ENCODE results near the gene SH3BGR.
"Not testable (repeated sequence)": the region's sequence is repeated elsewhere in the genome, so short reads cannot be mapped to it uniquely, and the experiment has no call there.

SH3BGR gene

DNA sequence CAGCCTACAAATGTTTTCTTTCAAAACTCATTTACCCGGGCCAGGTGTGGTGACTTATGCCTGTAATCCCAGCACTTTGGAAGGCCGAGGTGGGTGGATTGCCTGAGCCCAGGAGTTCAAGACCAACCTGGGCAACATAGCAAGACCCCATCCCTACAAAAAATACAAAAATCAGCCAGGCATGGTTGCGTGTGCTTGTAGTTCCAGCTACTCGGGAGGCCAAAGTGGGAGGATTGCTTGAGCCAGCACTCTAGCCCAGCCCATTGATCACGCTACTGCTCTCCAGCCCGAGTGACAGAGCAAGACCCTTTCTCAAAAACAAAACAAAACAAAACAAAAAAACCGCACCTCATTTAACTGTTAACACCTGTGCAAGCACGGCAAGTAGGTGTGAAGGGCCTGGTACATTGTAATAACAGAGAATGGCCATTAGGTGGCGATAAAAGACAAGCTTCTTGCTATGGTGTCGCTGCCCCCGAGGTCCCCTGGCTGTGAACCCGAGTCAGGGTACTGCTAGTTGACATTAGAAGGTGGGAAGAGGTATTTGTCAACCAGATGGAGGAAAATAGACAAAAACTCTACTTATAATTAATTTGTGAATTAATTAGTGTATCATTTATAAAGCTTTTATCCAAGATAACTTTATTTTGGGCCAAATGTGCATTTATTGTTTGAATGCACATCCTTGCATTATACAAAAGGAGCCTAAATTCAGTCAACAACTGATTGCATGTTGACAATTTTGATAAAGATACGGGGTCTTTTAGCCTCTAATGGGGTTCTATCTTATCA is 66.5 kb downstream of the SH3BGR start:
- FAIRE-seq, result no peak

DNA sequence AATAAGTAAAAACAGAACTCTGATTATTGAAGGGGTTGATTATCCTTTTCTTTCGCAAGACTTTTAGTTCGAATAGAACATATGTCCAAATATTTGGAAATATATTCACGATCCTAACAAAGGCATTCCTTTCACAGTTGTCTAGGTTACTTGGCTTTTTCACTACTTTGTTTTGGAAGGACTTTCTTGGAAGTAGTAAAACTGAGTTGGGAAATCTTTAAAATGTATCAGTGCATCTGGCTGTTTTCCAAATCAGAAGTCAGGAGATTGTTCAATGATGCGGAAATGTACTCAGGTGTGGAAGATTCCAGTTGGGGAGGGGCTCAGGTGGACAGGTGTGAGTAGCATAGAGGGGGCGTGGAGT is 67.1 kb downstream of the SH3BGR start:
- FAIRE-seq, result no peak

DNA sequence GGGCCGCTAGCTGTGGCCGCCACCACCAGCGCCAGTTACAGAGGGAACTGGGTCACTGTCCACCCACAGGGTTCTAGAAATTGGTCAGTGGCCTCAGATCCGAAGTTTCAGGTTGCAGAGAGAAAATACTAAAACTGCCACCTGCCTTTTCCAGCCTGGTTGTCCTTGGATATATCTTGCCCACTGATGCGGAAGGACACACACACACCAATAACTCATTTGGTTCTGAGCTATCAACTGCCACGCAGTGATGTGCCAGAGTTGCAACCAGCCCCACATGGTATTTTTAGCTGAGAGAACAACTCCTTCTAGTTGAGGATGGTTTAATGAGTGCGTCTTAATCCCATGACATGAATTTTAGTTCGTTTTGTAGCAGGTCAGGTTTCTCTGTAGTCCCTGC is 68.1 kb downstream of the SH3BGR start:
- FAIRE-seq, result no peak

DNA sequence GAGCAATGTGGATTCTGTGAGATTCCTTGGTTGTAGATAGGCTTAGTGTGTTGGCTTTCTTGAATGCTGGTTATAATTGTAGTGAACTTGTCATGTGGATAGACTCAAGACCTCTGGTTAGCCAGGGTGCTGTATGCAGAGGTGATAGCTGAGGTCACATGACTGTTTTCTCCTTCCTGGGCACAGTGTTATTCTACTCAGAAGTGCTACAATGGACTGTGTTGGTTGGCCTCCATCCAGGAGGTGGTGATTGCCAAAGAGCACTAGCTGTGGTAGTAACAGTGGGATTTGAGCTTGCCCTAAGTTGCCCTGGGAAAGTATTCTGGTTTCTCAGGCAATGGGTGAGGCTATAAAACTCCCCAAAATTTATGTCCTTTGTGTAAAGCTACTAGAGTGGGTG is 71.6 kb downstream of the SH3BGR start:
- FAIRE-seq, result no peak

DNA sequence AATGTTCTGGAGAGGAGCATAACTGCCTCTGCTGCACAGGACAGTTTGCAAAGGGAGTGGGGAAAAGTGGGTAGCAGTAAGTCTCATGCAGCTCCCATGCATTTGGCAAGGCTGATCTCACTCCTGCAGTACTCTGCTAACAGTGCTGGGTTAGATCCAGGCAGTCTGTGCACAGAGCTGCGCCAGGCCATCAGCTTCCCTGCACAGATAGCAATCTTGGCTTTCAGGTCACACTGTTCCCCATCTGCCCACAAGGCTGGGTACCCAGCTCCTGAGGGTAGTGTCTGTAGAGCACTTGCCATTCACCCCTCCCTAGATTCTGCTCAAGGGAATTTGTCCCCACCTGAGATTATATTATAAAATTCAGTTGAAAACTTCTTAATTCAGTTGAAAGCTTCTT is 72.1 kb downstream of the SH3BGR start:
- no peak for FAIRE-seq

DNA sequence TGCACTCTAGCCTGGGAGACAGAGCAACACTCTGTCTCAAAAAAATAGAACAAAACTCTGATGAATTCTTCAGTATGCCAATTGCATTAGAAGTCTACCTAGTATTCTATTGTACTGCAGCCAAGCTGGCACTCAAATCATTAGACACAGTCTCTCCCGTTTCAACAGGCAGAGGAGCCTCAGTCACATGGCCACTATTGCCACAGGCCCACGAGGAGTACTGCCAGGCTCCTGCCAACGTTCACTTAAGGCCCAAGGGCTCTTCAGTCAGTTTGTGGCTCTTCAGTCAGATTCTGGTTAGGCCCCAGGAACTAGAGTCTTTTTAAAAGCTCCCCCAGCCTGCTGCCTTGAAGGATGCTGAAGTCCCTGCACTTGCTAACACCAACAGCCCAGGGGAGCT is 73.4 kb downstream of the SH3BGR start:
- FAIRE-seq, result no peak

DNA sequence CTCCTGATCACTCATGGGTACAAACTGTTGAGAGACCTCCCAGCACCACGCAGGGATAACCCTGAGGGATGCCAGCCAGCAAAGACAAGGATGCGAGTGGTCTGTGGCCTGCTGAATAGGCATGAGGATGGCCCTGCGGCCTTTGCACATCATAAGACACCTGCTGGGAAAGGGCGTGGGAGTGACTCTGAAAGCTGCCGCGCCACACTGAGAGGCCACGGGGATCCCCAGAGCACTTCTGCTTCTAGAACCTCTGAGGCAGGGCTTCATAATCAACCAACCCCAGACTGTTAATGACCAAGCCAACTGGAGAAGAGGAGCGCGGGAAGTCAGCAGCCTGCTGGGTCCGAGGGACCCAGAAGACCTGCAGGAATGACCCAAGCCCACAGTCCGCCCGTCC is 73.8 kb downstream of the SH3BGR start:
- FAIRE-seq, result no peak

DNA sequence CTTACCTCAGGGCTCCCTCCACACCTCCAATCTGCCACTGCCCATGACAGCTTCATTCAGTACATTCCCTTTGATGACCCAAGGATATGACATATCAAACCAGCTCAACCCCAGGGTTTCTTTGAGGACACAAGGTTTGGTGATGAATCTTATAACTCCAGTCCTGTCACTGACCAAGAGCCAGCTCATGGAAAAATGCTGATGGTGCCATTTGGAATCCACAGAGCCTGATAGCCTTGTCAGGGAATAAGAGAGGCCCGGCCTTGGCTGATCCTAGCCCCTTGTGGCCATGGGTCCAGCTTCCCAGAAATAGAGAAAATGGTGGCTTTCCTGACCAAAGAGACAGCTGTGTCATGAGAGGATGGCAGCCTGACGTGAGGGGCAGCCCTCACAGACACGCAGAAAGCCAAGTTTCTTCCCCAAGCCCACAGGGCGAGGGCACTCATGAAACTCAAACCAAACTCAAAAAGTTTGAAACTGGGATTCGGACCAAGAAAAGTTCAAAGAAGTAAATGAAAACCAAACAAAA is 75.4 kb downstream of the SH3BGR start:
- no peak for FAIRE-seq

DNA sequence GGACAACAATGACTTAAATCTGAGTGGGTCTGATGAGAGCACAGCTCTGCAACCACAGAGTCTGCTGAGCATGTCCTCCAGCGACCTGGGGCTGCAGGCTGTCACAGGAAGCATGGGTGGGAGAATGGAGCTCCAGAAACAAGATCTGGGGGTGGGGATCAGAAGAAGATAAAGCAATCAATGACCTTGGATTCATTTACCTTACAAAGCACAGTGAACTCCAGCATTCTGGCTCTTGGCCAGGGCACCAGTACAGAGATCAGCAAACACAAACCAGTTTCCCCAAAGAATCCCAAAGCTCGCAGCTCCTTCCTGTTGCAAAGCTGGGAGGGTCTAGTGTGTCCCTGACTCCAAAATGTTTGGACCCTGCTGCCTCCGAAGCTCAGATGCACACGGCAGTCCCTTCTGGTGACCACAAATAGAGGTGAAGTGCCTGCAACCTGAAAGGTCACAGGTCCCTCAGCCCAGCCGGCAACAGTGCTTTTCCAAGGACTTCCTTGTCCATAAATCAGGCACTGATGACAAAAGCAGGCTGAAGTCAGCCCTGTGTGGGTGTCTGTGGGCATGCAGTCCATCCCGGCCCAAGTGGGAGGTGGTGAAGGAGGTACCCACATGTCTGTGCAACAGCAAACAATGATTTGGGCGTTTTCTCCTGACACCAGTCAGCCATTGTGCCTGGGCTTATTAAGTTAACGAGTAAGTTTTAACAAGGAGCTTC is 76.1 kb downstream of the SH3BGR start:
- FAIRE-seq, result no peak

DNA sequence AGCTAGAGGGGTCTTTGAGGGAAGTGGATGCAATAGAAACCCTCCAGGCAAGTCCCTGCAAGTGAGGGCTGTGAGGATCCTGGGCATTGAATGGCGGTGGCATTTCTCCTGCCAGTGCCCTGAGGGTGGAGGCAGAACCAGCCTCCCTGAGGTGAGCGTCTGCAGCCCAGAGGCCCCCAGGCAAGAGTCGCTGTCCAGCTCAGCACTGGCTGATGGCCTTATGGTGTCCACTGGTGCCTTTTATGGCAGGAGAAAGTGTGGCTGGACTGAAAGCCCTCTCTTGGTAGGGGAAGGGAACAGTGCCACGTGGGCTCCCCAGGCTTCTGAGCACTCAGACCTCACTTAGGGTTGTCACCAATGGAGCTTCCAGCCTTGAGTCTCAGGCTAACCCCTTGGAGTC is 77.3 kb downstream of the SH3BGR start:
- FAIRE-seq, result no peak

DNA sequence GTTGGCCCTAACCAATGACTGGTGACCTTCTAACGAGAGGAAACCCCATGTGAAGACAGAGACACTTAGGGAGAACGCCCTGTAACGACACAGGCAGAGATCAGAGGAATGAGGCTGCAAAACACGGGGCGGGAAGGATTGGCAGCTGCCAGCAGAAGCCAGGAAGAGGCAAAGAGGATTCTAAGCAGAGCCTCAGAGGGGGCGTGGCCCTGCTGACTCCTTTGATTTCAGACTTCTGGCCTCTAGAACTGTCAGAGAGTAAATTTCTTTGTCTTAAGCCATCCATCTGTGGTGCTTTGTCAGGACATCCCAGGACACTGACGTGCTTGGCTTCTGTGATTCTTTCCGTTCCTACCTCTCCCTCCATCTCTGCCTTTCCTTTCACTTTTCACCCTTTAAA is 79.3 kb downstream of the SH3BGR start:
- no peak for FAIRE-seq

DNA sequence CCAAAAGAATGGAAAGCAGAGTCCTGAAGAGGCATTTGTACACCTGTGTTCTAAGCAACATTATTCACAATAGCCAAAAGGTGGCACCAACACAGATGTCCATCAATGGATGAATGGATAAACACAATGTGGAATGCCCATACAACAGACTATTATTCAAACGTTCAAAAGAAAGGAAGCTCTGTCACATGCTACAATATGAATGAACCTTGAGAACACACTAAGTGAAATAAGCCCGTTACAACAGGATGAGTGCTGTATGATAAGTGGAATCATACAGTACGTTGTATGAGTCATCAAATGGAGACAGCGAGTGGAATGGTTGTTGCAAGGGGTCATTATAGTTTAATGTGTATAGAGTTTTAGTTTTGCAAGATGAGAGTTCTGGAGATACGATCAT is 80.1 kb downstream of the SH3BGR start:
- no peak for FAIRE-seq

DNA sequence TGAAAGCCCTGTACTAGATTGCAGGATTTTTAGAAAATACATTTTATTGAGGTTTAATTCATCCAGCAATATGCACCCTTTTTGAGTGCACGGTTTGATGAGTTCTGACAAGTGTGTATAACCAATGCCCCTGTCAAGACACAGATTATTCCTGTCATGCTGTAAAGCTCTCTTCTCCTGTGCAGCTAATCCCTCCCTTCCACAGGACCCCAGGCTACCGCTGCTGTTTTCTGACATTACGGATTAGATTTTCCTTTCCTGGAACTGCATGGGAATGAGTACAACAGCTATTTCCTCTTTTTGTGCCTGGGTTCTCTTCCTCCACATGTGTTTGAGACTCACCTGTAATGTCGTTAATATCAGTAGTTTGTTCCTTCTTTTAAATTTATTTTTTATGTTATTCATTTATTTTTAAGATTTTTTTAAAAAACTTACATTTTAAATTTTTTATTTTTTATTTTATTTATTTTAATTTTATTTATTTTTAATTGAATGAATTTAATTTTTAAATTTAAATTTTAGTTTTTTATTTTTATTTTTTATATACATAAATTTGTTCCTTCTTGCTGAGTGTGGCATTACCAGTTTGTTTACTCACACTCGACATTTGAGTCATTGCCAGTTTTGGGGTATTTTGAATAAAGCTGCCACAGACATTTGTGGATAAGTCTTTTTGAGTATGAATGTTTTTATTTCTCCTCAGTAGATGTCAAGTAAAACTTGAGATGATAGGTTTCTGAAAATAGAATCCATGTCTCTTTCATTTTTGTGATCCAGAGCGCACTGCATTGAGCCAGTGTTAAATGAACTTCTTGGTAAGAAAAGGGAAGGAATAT is 82.0 kb downstream of the SH3BGR start:
- peak; percentile 87 for FAIRE-seq

DNA sequence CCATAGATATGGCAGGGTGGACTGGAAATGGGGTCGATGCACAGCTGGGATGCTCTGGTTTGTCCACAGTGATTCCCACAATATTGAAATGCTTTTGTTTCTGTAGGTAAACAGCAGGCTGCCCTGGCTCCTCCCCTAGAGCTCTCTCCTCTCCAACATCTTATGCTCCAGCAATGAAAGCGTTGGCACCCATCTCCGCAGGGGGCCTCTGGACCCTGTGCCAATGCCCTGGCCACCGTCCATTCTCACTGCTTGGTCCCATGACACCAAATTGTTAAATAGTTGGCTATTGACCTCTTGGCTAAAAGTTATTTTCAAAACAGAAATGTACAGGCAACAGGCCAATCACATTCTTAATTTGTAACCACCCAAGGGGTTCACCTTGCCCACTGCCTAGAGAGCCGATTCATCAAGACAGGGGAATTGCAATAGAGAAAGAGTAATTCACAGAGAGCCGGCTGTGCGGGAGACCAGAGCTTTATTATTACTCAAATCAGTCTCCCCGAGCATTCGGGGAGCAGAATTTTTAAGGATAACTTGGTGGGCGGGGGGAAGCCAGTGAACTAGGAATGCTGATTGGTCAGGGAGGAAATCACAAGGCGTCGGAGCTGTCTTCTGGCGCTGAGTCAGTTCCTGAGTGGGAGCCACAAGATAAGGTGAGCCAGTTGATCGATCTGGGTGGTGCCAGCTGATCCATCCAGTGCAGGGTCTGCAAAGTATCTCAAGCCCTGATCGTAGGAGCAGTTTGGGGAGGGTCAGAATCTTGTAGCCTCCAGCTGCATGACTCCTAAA is 84.1 kb downstream of the SH3BGR start:
- FAIRE-seq, result no peak

DNA sequence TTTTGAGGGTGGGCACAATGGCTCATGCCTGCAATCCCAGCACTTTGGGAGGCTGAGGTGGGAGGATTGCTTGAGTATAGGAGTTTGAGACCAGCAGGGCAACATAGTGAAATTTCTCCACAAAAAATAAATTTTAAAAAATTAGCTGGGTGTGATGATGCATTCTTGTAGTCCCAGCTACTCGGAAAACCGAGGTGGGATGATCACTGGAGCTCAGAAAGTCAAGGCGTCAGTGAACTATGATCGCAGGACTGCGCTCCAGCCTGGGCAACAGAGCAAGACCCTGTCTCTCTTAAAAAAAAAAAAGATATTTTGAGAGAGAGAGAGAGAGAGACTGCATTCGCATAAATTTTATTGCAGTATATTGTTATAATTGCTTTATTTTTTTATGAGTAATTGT is 85.1 kb downstream of the SH3BGR start:
- FAIRE-seq, result no peak

DNA sequence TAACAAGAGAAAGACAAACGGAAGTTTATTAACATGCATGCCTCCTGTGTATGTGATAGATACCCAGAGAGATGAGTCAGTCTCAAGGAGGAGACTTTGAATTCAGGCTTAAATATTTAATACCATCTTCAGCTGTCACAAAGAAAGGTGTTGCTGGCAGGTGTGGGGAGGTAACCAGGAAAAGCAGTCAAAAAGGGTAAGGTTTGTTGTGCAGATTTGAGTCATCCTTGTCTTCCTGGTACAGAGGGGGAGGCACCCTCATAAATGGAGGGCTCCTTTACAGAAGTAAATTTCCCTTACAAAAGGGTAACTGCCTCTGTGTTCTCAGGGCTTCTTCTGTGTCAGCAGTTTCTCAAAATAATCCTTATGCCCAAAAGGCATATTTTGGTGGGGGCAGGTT is 85.8 kb downstream of the SH3BGR start:
- FAIRE-seq, result no peak

DNA sequence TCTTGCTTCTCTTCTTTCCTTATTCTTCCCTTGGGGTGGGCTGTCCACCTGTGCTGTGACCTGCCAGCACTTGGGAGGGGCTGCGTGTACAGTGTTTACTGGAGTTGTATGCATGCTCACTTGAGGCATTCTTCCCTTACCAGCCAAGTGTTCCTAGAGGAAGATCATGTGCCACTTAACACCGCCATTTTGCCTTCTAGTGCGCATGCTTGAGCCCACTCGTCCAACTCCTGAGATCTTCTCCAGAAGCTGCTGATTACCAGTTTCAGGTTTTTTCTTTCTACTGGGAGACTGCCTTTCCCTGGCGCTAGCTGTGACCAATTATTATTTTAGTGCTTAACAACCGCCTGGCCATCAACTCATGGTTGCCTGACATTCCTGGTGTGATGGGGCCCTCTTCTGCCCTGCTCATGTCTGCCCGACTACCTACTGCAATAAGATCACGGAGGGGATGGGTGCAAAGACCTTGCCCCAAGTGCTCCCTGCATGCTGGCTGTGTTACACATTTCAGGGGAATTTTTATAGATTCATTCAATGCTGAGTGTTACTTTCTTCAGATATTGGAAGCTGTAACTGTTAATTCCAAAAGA is 86.8 kb downstream of the SH3BGR start:
- FAIRE-seq, result no peak

DNA sequence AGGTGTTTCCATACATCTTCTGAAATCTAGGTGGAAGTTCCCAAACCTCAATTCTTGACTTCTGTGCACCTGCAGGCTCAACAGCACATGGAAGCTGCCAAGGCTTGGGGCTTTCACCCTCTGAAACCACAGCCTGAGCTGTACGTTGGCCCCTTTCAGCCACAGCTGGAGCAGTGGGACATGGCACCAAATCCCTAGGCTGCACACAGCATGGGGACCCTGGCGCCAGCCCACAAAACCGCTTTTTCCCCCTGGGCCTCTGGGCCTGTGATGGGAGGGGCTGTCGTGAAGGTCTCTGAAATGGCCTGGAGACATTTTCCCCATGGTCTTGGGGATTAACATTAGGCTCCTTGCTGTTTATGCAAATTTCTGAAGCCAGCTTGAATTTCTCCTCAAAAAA is 88.6 kb downstream of the SH3BGR start:
- FAIRE-seq, result not testable (repeated sequence)

DNA sequence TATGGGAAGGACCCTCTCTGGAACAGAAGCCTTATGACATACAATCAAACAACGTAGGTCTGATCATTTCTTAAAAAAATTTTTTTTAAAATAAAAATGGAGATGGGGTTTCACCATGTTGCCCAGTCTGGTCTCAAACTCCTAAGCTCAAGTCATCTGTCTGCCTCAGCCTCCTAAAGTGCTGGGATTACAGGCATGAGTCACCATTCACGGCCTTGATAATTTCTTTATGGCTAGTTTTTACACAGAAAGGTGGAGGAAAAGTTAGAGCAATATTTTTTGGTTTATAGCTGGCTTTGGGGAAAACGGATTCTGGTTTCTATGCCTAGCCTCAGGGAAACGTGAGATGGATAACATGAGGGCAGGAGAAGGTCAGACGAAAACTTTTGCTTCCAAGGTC is 91.0 kb downstream of the SH3BGR start:
- FAIRE-seq, result no peak

DNA sequence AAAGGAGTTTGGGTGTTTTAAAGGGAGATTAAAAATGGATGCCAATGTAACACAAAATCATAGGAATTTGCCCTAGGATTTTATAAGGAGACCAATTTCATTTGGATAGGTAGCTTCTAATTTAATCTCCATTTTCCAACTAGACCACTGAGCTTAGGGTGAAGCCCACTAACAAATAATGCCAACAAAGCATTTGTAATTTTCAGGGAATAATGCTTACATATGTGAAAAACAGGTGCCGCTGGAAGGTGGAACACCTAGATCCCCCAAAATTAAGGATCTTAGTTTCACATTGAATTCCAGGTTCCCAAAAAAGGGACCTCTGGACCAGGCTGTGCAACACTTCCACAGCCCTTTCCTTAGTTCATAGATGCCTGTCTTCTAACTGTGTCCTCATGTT is 94.8 kb downstream of the SH3BGR start:
- FAIRE-seq, result no peak

DNA sequence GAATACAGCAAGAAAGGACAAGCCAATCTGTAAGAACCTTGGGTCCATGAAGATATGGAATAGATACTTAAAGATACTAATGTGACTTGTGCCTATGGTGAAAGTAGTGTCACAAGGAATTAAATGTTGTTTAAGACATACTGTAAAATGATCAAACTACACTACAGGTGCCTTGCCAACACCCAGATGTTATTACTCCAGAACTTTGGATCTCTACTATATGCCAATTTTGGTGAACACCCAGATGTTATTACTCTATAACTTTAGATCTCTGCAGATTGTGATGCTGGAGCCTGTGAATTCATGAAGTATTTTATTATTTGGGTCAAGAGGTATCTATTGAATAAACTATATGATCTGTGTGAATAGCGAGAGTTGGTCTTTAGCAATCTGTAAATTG is 101.1 kb downstream of the SH3BGR start:
- FAIRE-seq, result no peak

DNA sequence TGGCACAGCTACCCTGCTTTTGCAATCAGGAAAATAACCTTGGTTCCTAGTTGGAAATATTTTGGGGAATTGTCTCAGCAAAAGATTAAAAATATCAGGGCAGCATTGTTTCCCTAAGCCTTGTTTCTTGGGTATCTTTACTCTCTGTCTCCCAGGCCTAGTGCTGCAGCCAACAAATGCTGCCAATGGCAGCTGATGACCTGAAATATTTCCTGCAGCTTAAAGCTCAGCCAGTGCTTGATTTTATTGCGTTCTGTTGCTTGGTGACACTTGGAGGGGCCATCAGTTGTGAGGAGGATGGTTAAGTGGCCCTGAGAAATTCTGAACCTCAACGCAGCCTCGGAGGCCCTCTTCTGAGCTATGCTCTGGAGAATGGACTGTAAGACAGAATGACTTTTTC is 101.6 kb downstream of the SH3BGR start:
- FAIRE-seq, result no peak
